ENCODE measurements around the gene TRIAP1.

TRIAP1 gene

GRCh38 chr12:120425797-120426196, 20.4 kb downstream of the TRIAP1 start:
- no peak for DNase-seq

DNA sequence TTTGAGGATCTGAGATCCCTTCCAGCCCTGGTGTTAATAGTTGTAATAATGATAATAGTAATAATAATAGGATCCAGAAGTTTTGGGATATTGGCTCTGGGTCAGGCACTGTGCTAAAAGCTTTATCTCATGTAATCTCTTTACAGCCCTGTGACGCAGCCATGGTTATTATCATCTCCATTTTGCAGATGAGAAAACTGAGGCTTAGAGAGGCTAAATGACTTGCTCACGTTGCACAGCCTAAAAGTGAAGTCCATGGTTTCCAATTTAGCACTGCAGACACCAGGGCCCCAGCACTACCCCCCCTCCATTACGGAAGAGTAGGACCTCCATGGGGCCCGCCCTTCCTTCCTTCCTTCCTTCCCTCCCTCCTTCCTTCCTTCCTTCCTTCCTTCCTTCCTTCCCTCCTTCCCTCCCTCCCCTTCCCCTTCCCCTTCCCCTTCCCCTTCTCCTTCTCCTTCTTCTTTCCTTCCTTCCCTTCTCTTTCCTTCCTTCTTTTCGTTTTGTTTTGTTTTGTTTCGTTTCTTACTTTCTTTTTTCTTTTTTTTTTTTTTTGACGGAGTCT, 23.2 kb downstream of the TRIAP1 start:
- DNase-seq, result no peak

DNA sequence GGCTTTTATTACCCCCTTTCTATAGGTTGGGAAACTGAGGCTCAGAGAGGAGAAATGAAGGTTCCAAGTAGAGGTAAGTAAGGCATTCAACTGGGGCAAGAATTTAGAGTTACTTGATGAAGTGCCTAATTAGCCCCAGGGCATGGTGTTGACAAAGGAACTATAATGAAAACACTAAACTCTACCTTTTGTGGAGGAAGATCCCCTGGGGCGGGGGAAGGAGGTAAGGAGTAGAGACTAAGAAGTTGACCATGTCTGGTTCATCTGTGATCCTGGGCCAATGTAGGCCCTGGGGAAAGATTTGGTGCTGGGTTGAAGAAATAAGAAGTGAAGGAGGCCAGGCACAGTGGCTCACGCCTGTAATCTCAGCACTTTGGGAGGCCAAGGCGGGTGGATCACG, 24.5 kb downstream of the TRIAP1 start:
- no peak for DNase-seq

- no peak for DNase-seq
These were observed 28.1 kb downstream of the TRIAP1 start for GRCh38 chr12:120417917-120418580.

GRCh38 chr12:120416490-120417216, 29.5 kb downstream of the TRIAP1 start:
- no peak for DNase-seq

GRCh38 chr12:120413901-120414695, 32.1 kb downstream of the TRIAP1 start:
- DNase-seq, result no peak

- no peak for DNase-seq
These were observed 33.8 kb downstream of the TRIAP1 start for GRCh38 chr12:120412421-120412820.

DNA sequence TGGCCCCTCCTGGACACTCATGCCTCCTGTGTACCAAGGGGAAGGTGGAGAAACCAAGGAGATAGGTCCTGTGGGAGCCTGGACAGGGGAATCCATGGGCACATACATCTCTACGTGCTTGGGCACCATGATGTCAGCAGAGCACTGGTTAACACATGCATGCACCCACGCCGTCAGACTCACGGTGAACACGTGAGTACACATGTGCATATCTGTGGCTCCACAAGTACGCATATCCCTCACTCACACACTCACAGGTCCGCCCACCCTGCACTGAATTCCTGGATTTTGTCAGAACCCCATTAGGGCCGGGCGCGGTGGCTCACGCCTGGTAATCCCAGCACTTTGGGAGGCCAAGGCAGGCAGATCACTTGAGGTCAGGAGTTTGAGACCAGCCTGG, 37.4 kb downstream of the TRIAP1 start:
- no peak for DNase-seq

DNA sequence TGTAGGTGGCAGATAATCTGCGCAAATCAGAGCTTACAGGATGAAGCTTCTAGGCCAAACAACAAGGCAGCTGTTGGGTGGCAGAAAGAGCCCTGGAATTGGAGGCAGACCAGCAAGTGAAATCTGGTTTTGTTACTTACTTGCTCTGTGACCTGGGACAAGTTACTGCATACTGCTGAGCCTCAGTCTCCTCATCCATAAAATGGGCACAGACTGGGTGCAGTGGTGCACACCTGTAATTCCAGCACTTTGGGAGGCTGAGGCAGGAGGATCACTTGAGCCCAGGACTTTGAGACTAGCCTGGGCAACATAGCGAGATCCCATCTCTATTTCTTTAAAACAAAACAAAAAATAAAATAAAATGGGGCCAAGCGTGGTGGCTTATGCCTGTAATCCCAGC, 39.6 kb downstream of the TRIAP1 start:
- no peak for DNase-seq

DNA sequence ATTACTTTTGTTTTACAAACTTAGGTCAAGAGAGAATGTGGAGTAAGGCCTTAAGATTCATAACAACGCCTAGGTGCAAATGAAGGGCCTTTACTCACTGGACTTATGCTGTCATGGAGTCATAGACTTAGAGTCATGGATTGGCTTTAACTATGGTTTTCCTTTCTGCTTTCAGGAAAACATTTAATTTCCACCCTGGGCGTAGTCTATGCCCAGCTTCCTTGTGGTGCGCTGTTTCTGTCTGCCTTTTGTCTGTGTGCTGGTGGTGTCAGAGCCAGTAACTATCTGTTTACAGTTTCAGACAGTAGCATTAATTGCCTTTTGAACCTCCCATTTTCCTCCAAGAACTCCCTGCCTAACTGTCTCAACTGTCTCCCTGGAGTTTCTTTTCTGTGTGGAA, 40.1 kb downstream of the TRIAP1 start:
- no peak for DNase-seq

- no peak for DNase-seq
These were observed 41.9 kb downstream of the TRIAP1 start for GRCh38 chr12:120404271-120404670.

- no peak for DNase-seq
These were observed 42.3 kb downstream of the TRIAP1 start for GRCh38 chr12:120403869-120404268.

DNA sequence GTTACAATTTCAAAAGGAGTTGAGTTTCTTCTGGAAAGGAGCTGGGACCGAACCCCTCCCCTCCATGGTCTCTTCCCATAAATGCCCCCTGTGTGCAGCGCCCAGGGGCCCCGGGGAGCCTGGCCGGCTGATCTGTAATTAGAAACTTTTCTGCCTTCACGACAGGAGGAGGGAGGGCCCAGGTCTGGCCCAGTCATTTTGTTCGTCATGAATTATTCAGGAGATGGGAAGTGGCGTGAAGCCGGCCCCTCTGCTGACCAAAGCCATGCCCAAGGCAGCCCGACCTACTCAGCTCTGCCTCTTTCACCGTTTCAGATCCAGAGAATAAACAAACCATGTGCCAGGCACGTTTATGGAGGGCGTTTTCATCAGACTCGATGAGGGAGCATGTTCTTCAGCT, 44.0 kb downstream of the TRIAP1 start:
- DNase-seq, result no peak

DNA sequence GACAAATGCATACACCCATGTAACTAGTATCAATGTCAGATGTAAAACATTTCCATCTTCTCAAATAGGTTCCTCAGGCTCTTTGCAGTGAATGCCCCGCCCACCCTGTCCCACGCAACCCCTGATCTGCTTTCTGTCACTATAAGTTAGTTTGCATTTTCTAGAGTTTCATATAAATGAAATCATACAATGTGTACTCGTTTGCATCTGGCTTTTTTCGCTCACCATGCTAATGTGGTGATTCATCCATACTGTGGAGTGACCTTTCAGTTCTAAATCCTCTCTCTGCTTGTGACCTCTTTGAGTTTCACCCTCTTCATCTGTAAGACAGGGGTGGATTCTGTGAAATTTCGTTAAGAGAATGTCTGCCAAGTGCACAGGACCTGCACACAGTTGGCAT, 46.7 kb downstream of the TRIAP1 start:
- DNase-seq, result no peak

- DNase-seq, result no peak
These were observed 48.2 kb downstream of the TRIAP1 start for GRCh38 chr12:120397824-120398540.

DNA sequence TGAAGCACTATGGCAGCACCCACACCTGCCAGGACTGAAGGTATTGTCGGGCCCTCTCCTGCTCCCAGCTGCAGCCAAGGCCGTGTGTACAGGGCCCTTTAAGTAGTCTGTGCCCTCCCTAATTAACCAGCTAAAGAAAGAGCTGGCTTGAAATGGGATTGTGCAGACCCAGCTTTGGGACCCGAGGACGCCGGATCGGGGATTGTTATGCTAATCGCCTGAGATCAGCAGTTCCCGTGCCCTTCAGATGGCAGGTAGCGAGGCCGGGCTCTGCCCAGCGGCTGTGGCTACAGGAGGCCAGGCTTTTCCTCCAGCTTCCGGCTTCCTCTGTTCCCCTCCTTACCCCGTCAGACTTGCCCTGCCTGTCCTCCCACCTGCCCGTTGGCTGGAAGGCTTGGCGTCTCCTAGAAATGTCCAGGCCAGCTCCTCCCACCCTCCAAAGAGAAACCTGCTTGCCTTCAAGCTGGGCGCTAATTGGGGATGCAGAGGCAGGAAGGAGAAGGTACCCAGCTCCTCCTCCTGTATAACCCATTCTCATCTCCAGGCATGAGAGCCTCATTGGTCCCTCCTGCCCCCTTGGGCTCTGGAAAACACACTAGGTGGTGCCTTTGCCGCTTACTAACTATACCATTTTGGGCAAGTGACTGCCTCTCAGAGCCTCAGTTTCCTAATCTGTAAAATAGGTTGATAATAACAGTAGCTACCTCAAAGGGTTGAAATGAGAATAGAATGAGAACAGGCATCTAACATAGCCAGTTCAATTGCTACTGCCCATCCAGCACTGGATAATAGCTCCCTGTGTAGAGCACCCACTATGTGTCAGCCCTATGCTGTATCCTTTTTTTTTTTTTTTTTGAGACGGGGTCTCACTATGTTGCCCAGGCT, 51.5 kb downstream of the TRIAP1 start:
- no peak for DNase-seq

Data from T-helper 9 cell (primary cell).